Tibial artery (tissue), 4 donors: ENCODE results near the gene ACTL6B.

Experiments
- DNase-seq, 2 donors: peaks; one replicate each; pipeline ENCODE4 v3.0.0-alpha.2; 2019
- H3K27ac ChIP-seq, 2 donors: fragments of 200-600 bp; sonication (generic) in 1 of 2; 1 replicate in 1 of 2; 2 replicates in 1 of 2; pipeline ENCODE4 v1.5.1; 2018 to 2019; ENCODE audit warnings: mild to moderate bottlenecking in 1 of 2
- H3K27me3 ChIP-seq, 2 donors: fragments of 200-600 bp; sonication (generic) in 1 of 2; one replicate each; pipeline versions ENCODE4 v1.5.1 to v1.6.0; 2016 to 2019
- H3K36me3 ChIP-seq, 3 donors: fragments of 200-600 bp; sonication (generic) in 2 of 3; one replicate each; pipeline ENCODE4 v1.5.1; 2016 to 2019; ENCODE audit warnings: mild to moderate bottlenecking in 2 of 3
- H3K4me1 ChIP-seq, 4 donors: fragments of 200-600 bp; sonication (generic) in 2 of 4; 1 replicate in 3 of 4; 2 replicates in 1 of 4; pipeline ENCODE4 v1.5.1; 2016 to 2019
- H3K4me3 ChIP-seq, 2 donors: fragments of 200-600 bp; sonication (generic) in 1 of 2; 1 replicate in 1 of 2; 2 replicates in 1 of 2; pipeline ENCODE4 v1.5.1; 2018 to 2019; ENCODE audit warnings: mild to moderate bottlenecking in 2 of 2
- H3K9me3 ChIP-seq, 3 donors: fragments of 200-600 bp; sonication (generic) in 1 of 3; one replicate each; pipeline ENCODE4 v1.5.1; 2016 to 2019
- intact Hi-C: fragments of 100-400 bp; cut with DNase I; formaldehyde crosslinking; loops from one replicate; pipeline ENCODE4 v1.15.0; 2023; ENCODE audit warnings: low total_unique reads
- TF ChIP-seq, protein P1 (sequence below), 2 experiments: fragments of 200-600 bp in 1 of 2; fragments of 450-650 bp in 1 of 2; IDR thresholded peaks; one replicate each; pipeline ENCODE4 v1.5.1; 2017 to 2019; ENCODE audit warnings: antibody characterized with exemption in 2 of 2, mild to moderate bottlenecking in 1 of 2, moderate library complexity in 1 of 2

The ACTL6B gene

GRCh38 chr7:100682228-100682741, 26.0 kb upstream of the ACTL6B start:
- Histone ChIP-seq H3K9me3 (no peaks in the 10 kb centered on the region), H3K27me3 (no peaks in the 10 kb centered on the region), H3K4me3 (no peak overlapping the region), H3K36me3 (peaks cover 79 to 99% (median 92%) of the 10 kb centered on the region in 3 donors), H3K4me1 (peaks cover 0 to 19% (median 3%) of the 10 kb centered on the region in 4 donors), H3K27ac (no peak overlapping the region)
- DNase-seq = no peak
- TF ChIP-seq, protein P1, sequence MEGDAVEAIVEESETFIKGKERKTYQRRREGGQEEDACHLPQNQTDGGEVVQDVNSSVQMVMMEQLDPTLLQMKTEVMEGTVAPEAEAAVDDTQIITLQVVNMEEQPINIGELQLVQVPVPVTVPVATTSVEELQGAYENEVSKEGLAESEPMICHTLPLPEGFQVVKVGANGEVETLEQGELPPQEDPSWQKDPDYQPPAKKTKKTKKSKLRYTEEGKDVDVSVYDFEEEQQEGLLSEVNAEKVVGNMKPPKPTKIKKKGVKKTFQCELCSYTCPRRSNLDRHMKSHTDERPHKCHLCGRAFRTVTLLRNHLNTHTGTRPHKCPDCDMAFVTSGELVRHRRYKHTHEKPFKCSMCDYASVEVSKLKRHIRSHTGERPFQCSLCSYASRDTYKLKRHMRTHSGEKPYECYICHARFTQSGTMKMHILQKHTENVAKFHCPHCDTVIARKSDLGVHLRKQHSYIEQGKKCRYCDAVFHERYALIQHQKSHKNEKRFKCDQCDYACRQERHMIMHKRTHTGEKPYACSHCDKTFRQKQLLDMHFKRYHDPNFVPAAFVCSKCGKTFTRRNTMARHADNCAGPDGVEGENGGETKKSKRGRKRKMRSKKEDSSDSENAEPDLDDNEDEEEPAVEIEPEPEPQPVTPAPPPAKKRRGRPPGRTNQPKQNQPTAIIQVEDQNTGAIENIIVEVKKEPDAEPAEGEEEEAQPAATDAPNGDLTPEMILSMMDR (IDR thresholded peaks at IDR 0.05) = no peak
- intact Hi-C loops = no loop called here

GRCh38 chr7:100681491-100682227, 25.4 kb upstream of the ACTL6B start:
- Histone ChIP-seq H3K27me3 (no peaks in the 10 kb centered on the region), H3K4me3 (no peak overlapping the region), H3K36me3 (peaks cover 79 to 99% (median 92%) of the 10 kb centered on the region in 3 donors), H3K27ac (no peak overlapping the region), H3K9me3 (no peaks in the 10 kb centered on the region), H3K4me1 (peaks cover 0 to 23% (median 4%) of the 10 kb centered on the region in 4 donors)
- intact Hi-C loops = no loop called here
- DNase-seq = no peak
- TF ChIP-seq, protein P1 (IDR thresholded peaks at IDR 0.05) = no peak

DNA sequence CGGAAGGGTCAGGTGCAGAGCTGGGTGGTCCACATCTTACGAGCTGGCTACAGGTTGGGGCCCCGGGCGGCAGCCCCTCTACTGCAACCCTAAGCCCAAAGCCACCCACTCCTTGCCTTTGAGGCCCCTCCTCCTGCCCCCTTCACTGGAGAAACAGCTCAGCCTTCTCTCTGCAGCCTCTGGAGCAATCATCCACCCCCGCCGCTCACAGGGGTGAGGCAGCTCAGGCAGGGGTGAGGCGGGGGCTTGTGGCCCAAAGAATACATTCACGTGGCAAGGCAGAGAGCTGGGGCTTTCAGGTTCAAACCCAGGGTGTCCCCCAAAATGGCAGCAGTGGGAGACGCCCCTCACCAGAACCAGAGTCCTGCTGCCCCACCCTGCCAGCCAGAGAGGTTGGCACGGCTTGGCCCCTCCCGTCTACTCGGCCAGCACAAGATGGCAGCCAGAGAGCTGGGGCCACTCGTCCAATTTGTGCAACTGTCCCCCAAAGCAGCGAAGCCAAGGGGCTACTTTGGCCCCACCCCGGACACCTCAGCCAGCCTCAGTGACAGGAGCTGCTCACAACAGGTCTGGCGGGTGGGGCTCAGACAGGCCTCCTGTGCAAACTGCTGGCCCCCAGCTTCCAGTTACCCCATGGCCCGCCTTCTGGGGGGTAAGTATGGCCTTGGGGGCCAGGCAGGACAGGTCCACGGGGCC, 24.5 kb upstream of the ACTL6B start:
- Histone ChIP-seq H3K4me1 (peaks cover 0 to 32% (median 12%) of the 10 kb centered on the region in 4 donors), H3K36me3 (peaks cover 72 to 93% (median 87%) of the 10 kb centered on the region in 3 donors), H3K9me3 (no peaks in the 10 kb centered on the region), H3K27me3 (no peaks in the 10 kb centered on the region), H3K27ac (peak overlapping the region in 1 of 2 donors; percentile 36), H3K4me3 (no peak overlapping the region)
- intact Hi-C loops = no loop called here
- DNase-seq = peak in 1 of 2 donors; percentile 69
- TF ChIP-seq, protein P1 (IDR thresholded peaks at IDR 0.05) = no peak

- no peaks in the 10 kb centered on the region for H3K27me3 ChIP-seq
- peak overlapping the region; percentile 50 to 51 for H3K27ac ChIP-seq
- no peaks in the 10 kb centered on the region for H3K9me3 ChIP-seq
- DNase-seq = peak; percentile 78 to 85
- TF ChIP-seq, protein P1 (IDR thresholded peaks at IDR 0.05) = no peak
- intact Hi-C loops = loop anchor here (5.0 to 10.0 kb wide), 2 partner anchors 93 to 205 kb away; partner anchors contain the start of genes FBXO24, LRCH4 and TSC22D4
- H3K4me3 ChIP-seq = no peak overlapping the region
- peaks cover 0 to 32% (median 12%) of the 10 kb centered on the region in 4 donors for H3K4me1 ChIP-seq
- H3K36me3 ChIP-seq = peaks cover 67 to 87% (median 81%) of the 10 kb centered on the region in 3 donors
These were observed 23.8 kb upstream of the ACTL6B start for GRCh38 chr7:100679927-100680575.
